Mesenchymal stem cell (in vitro differentiated cells and primary cell): Measurements from ENCODE around the gene SYNE2.
A peak's percentile ranks its signal among the peaks of the same experiment; 100 is the strongest.

Source experiments
- DNase-seq: peaks from one replicate; pipeline ENCODE4 v3.0.0-alpha.2; 2013
- H2AFZ ChIP-seq: one replicate; pipeline ENCODE4 v1.6.1; 2013; ENCODE audit warnings: low read depth, mild to moderate bottlenecking, control low read depth, inconsistent platforms, low read length, moderate library complexity
- H2AK5ac ChIP-seq: 2 replicates; pipeline ENCODE4 v1.6.1; 2013; ENCODE audit warnings: low read length, moderate library complexity, mild to moderate bottlenecking, inconsistent platforms; ENCODE audit not compliant: severe bottlenecking
- H2BK120ac ChIP-seq: one replicate; pipeline ENCODE4 v1.6.1; 2013; ENCODE audit warnings: low read depth, mild to moderate bottlenecking, inconsistent platforms, low read length, moderate library complexity
- H2BK12ac ChIP-seq, 2 experiments: one replicate each; pipeline ENCODE4 v1.6.1; 2013; ENCODE audit warnings: inconsistent platforms in 2 of 2, low read length in 2 of 2, mild to moderate bottlenecking in 2 of 2, moderate library complexity in 2 of 2, control low read depth in 1 of 2
- H2BK15ac ChIP-seq: one replicate; pipeline ENCODE4 v1.6.1; 2013; ENCODE audit warnings: mild to moderate bottlenecking, low read depth, inconsistent platforms; ENCODE audit not compliant: poor library complexity, severe bottlenecking
- H2BK5ac ChIP-seq: 2 replicates; pipeline ENCODE4 v1.6.1; 2013; ENCODE audit warnings: low read depth, mild to moderate bottlenecking, low read length, control low read depth, inconsistent platforms; ENCODE audit not compliant: poor library complexity, severe bottlenecking
- H3K14ac ChIP-seq, 2 experiments: one replicate each; pipeline ENCODE4 v1.6.1; 2013; ENCODE audit warnings: inconsistent platforms in 2 of 2, low read length in 2 of 2, control low read depth in 1 of 2, mild to moderate bottlenecking in 1 of 2, moderate library complexity in 1 of 2
- H3K18ac ChIP-seq, 2 experiments: one replicate each; pipeline ENCODE4 v1.6.1; 2013; ENCODE audit warnings: inconsistent platforms in 2 of 2, low read length in 2 of 2, control low read depth in 1 of 2, low read depth in 1 of 2, mild to moderate bottlenecking in 1 of 2
- H3K23ac ChIP-seq, 2 experiments: one replicate each; pipeline ENCODE4 v1.6.1; 2013; ENCODE audit warnings: inconsistent platforms in 2 of 2, low read length in 2 of 2, mild to moderate bottlenecking in 2 of 2, moderate library complexity in 2 of 2, control low read depth in 1 of 2
- H3K27ac ChIP-seq: 2 replicates; pipeline ENCODE4 v1.5.1; 2013; ENCODE audit warnings: mild to moderate bottlenecking, moderate library complexity, low read length, control low read depth, inconsistent platforms; ENCODE audit not compliant: poor library complexity, severe bottlenecking
- H3K27me3 ChIP-seq, 2 experiments: 2 replicates each; pipeline versions ENCODE4 v1.6.1 to v1.7.0; 2013; ENCODE audit warnings: low read length in 2 of 2, mild to moderate bottlenecking in 2 of 2, moderate library complexity in 2 of 2, control low read depth in 1 of 2, inconsistent platforms in 1 of 2; ENCODE audit not compliant: control insufficient read depth in 1 of 2, insufficient read depth in 1 of 2
- H3K36me3 ChIP-seq, 2 experiments: 2 replicates each; pipeline versions ENCODE4 v1.6.1 to v1.7.0; 2013; ENCODE audit warnings: low read length in 2 of 2, control low read depth in 1 of 2, inconsistent platforms in 1 of 2, low read depth in 1 of 2, mild to moderate bottlenecking in 1 of 2; ENCODE audit not compliant: insufficient read depth in 2 of 2, control insufficient read depth in 1 of 2
- H3K4ac ChIP-seq, 2 experiments: one replicate each; pipeline ENCODE4 v1.6.1; 2013; ENCODE audit warnings: inconsistent platforms in 2 of 2, low read length in 2 of 2, mild to moderate bottlenecking in 2 of 2, moderate library complexity in 2 of 2, control low read depth in 1 of 2, low read depth in 1 of 2
- H3K4me1 ChIP-seq: 2 replicates; pipeline ENCODE4 v1.6.1; 2013; ENCODE audit warnings: low read depth, low read length, control low read depth; ENCODE audit not compliant: control insufficient read depth, insufficient read depth
- H3K4me2 ChIP-seq: 2 replicates; pipeline ENCODE4 v1.6.1; 2013; ENCODE audit warnings: low read length, mild to moderate bottlenecking, inconsistent platforms; ENCODE audit not compliant: poor library complexity, severe bottlenecking
- H3K4me3 ChIP-seq, 2 experiments: 2 replicates each; pipeline versions ENCODE4 v1.5.1 to v1.7.0; 2013; ENCODE audit warnings: low read length in 2 of 2, mild to moderate bottlenecking in 2 of 2, control low read depth in 1 of 2, low read depth in 1 of 2; ENCODE audit not compliant: insufficient read depth in 1 of 2
- H3K79me1 ChIP-seq: replicated peaks from 2 replicates; pipeline ENCODE4 v1.6.1; 2013; ENCODE audit warnings: mild to moderate bottlenecking, control low read depth, low read length, inconsistent platforms; ENCODE audit not compliant: poor library complexity, severe bottlenecking
- H3K9ac ChIP-seq: 2 replicates; pipeline ENCODE4 v1.7.0; 2013; ENCODE audit warnings: mild to moderate bottlenecking, low read length, moderate library complexity
- H3K9me3 ChIP-seq: 2 replicates; pipeline ENCODE4 v1.7.0; 2013; ENCODE audit warnings: mild to moderate bottlenecking, low read length; ENCODE audit not compliant: control insufficient read depth
- H4K8ac ChIP-seq: one replicate; pipeline ENCODE4 v1.6.1; 2013; ENCODE audit warnings: inconsistent platforms, mild to moderate bottlenecking, low read length, moderate library complexity
- H4K91ac ChIP-seq: one replicate; pipeline ENCODE4 v1.6.1; 2013; ENCODE audit warnings: mild to moderate bottlenecking, low read length, inconsistent platforms
- WGBS: methylation state at CpG from one replicate; pipeline ENCODE4 v1.1.7; 2013; ENCODE audit warnings: mixed read lengths; 5-methylcytosine and 5-hydroxymethylcytosine counted together

Gene SYNE2

DNA sequence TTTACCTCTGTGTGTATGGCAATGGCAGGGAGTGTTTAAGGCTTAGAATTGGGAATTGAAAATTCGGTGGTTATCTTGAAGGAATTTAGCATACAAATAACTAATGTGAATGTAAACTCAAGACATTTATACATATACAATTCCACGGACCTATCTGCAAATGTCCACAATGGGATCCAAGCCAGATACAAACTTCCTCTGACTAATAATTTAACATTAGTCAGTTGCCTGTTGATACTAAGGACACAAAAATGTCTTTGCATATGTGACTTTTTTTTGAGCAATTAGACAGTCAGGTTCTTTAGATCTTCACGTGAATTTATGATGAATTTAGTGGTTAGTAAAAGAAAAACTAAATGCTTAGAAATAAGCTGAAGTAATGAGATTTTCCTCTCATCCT is 400.9 kb downstream of the SYNE2 start:
- Histone ChIP-seq H3K9me3 (no peaks in the 10 kb centered on the region), H3K4me2 (no peak overlapping the region), H3K18ac (no peak overlapping the region), H2AK5ac (no peak overlapping the region), H3K27me3 (no peaks in the 10 kb centered on the region), H3K27ac (no peak overlapping the region), H3K14ac (no peak overlapping the region), H4K91ac (no peak overlapping the region), H4K8ac (no peak overlapping the region), H2BK5ac (no peak overlapping the region), H3K4ac (no peak overlapping the region), H3K23ac (no peak overlapping the region), H2BK15ac (no peak overlapping the region), H3K9ac (no peak overlapping the region), H2BK12ac (no peak overlapping the region), H3K4me1 (no peaks in the 10 kb centered on the region), H2BK120ac (no peak overlapping the region), H3K36me3 (no peaks in the 10 kb centered on the region), H3K4me3 (no peak overlapping the region), H3K79me1 (no peaks in the 10 kb centered on the region), H2AFZ (no peak overlapping the region)
- DNase-seq = peak; percentile 57
- no CpG with 5 or more reads among the region's 3 CpGs for WGBS

DNA sequence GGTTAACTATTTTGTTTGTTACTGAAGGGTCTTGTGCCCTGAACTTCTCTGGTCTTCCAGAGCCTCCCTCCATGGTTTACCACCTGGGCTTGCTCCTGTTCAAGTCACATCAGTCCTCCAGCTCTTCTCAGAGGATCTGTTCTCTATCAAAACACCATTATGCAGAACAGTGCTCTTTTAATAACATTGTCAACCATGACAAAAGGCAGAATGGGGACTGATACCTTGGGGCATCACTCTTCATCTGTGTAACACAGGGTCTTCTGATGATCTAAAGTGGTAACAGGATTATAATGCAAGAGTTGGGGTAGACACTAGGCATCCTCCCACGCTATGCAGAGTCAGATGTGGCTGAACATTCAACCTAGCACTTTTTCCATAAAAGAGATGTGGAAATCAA is 403.0 kb downstream of the SYNE2 start:
- no peak overlapping the region for H4K8ac ChIP-seq
- H3K14ac ChIP-seq = no peak overlapping the region
- H3K4me1 ChIP-seq = no peaks in the 10 kb centered on the region
- H3K18ac ChIP-seq = no peak overlapping the region
- no peak overlapping the region for H2AFZ ChIP-seq
- no peak overlapping the region for H2BK5ac ChIP-seq
- H3K4me2 ChIP-seq = no peak overlapping the region
- no peak overlapping the region for H2BK120ac ChIP-seq
- H3K79me1 ChIP-seq = no peaks in the 10 kb centered on the region
- no peak overlapping the region for H4K91ac ChIP-seq
- no peak overlapping the region for H3K4ac ChIP-seq
- no peak overlapping the region for H2BK12ac ChIP-seq
- no peaks in the 10 kb centered on the region for H3K27me3 ChIP-seq
- 73% methylated on average over 1 of the region's 1 CpG for WGBS
- no peak for DNase-seq
- H3K9me3 ChIP-seq = no peaks in the 10 kb centered on the region
- no peak overlapping the region for H2BK15ac ChIP-seq
- H3K23ac ChIP-seq = no peak overlapping the region
- H3K27ac ChIP-seq = no peak overlapping the region
- no peak overlapping the region for H3K4me3 ChIP-seq
- peaks cover 0 to 4% of the 10 kb centered on the region in 2 experiments for H3K36me3 ChIP-seq
- H3K9ac ChIP-seq = no peak overlapping the region
- H2AK5ac ChIP-seq = no peak overlapping the region

DNA sequence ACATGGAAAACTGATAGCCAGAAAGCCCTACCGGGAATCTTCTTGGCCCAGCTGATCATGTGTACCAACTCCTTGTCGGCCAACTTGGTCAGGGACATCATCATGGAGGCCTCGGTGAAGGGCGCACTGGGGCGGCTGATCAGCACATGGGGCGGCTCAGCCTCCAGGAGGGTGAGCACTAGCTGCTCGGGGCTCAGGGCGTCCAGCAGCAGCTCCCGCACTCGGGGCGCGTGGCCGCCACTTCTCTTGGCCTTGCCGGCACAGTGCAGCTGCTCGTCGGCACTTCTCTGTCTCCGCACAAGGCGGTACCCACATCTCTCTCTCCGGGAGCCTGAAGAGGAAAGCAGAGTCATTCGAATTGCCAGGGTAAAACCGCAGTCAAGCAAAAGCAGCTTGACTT is 407.6 kb downstream of the SYNE2 start:
- H3K23ac ChIP-seq = no peak overlapping the region
- no peaks in the 10 kb centered on the region for H3K9me3 ChIP-seq
- no peak overlapping the region for H4K91ac ChIP-seq
- peak overlapping the region; percentile 53 for H2AFZ ChIP-seq
- H2AK5ac ChIP-seq = no peak overlapping the region
- peaks cover 0 to 4% of the 10 kb centered on the region in 2 experiments for H3K36me3 ChIP-seq
- no peak overlapping the region for H3K14ac ChIP-seq
- DNase-seq = no peak
- no peak overlapping the region for H4K8ac ChIP-seq
- no peak overlapping the region for H3K18ac ChIP-seq
- no peak overlapping the region for H3K4me3 ChIP-seq
- no peak overlapping the region for H3K4ac ChIP-seq
- no peak overlapping the region for H2BK15ac ChIP-seq
- no peak overlapping the region for H3K4me2 ChIP-seq
- no peaks in the 10 kb centered on the region for H3K79me1 ChIP-seq
- no peak overlapping the region for H3K9ac ChIP-seq
- WGBS = 94% methylated on average over 21 of the region's 21 CpGs
- H2BK120ac ChIP-seq = no peak overlapping the region
- no peak overlapping the region for H2BK12ac ChIP-seq
- no peaks in the 10 kb centered on the region for H3K27me3 ChIP-seq
- no peak overlapping the region for H3K27ac ChIP-seq
- no peak overlapping the region for H2BK5ac ChIP-seq
- no peaks in the 10 kb centered on the region for H3K4me1 ChIP-seq

DNA sequence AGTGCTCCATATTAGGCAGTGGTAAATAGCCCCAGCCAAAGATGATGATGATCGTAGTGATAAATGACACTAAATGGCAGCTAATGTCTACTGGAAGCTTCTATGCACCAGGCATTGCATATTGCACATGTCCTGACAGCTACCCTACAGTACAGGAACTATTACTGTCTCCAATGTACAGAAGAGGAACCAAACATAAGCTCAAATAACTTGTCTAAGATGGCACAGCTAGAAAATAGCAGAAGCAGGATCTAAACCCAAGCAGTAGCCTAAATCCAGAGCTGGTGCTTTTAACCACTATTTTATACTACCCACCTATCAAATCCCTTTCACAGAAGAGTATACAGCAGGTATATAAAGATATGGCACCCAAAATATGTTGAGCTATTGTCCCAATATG is 412.4 kb downstream of the SYNE2 start:
- Histone ChIP-seq H3K4me3 (no peak overlapping the region), H3K4me2 (no peak overlapping the region), H4K91ac (no peak overlapping the region), H3K27me3 (no peaks in the 10 kb centered on the region), H3K27ac (no peak overlapping the region), H3K9ac (no peak overlapping the region), H2AK5ac (no peak overlapping the region), H3K23ac (no peak overlapping the region), H3K9me3 (no peaks in the 10 kb centered on the region), H3K36me3 (peaks cover 0 to 4% of the 10 kb centered on the region in 2 experiments), H3K18ac (no peak overlapping the region), H2BK120ac (no peak overlapping the region), H2AFZ (no peak overlapping the region), H2BK12ac (no peak overlapping the region), H3K14ac (no peak overlapping the region), H2BK5ac (no peak overlapping the region), H3K4me1 (no peaks in the 10 kb centered on the region), H3K79me1 (no peaks in the 10 kb centered on the region), H4K8ac (no peak overlapping the region), H3K4ac (peak overlapping the region in 1 of 2 experiments; percentile 19), H2BK15ac (no peak overlapping the region)
- 100% methylated on average over 1 of the region's 1 CpG for WGBS
- no peak for DNase-seq
